Hepatocyte (in vitro differentiated cells): ENCODE data around the gene SLF2. TPM values are rescaled to one million over a fixed set of nuclear protein-coding genes. Genes with fewer than 3 reads are reported as not detected.

ENCODE experiments used
- DNase-seq: peaks from one replicate; pipeline ENCODE4 v3.0.0-alpha.2; 2016; ENCODE audit warnings: low spot score
- H2AFZ ChIP-seq: fragments of 200-600 bp; sonication (generic); 2 replicates; pipeline ENCODE4 v1.6.0; 2016; ENCODE audit warnings: antibody characterized with exemption, mild to moderate bottlenecking
- H3K27ac ChIP-seq: fragments of 200-600 bp; sonication (generic); 2 replicates; pipeline ENCODE4 v1.5.1; 2016; ENCODE audit warnings: mild to moderate bottlenecking
- H3K27me3 ChIP-seq: fragments of 200-600 bp; sonication (generic); 2 replicates; pipeline ENCODE4 v1.6.1; 2016
- H3K36me3 ChIP-seq: fragments of 200-600 bp; sonication (generic); replicated peaks from 2 replicates; pipeline ENCODE4 v1.5.1; 2016; ENCODE audit warnings: low read depth; ENCODE audit not compliant: insufficient read depth
- H3K4me1 ChIP-seq: fragments of 200-600 bp; sonication (generic); 2 replicates; pipeline ENCODE4 v1.5.1; 2016; ENCODE audit warnings: mild to moderate bottlenecking, moderate library complexity; ENCODE audit not compliant: insufficient read depth
- H3K4me2 ChIP-seq: fragments of 200-600 bp; sonication (generic); 2 replicates; pipeline ENCODE4 v1.6.0; 2016
- H3K4me3 ChIP-seq: fragments of 200-600 bp; sonication (generic); 2 replicates; pipeline ENCODE4 v1.5.1; 2016; ENCODE audit warnings: mild to moderate bottlenecking
- H3K79me2 ChIP-seq: fragments of 200-600 bp; sonication (generic); 2 replicates; pipeline ENCODE4 v1.6.0; 2017; ENCODE audit warnings: mild to moderate bottlenecking
- H3K9me2 ChIP-seq: fragments of 200-600 bp; sonication (generic); replicated peaks from 2 replicates; pipeline ENCODE4 v1.6.0; 2017; ENCODE audit warnings: mild to moderate bottlenecking; ENCODE audit not compliant: insufficient read depth
- H3K9me3 ChIP-seq: fragments of 200-600 bp; sonication (generic); 2 replicates; pipeline ENCODE4 v1.5.1; 2016; ENCODE audit warnings: low read depth, mild to moderate bottlenecking
- H4K20me1 ChIP-seq: fragments of 200-600 bp; sonication (generic); 2 replicates; pipeline ENCODE4 v1.6.0; 2016; ENCODE audit warnings: mild to moderate bottlenecking; ENCODE audit not compliant: insufficient read depth, poor library complexity, severe bottlenecking
- CTCF ChIP-seq: fragments of 200-600 bp; sonication (generic); IDR thresholded peaks from 2 replicates; pipeline ENCODE4 v1.5.1; 2016; ENCODE audit warnings: antibody characterized with exemption, mild to moderate bottlenecking; ENCODE audit not compliant: poor library complexity
- EZH2 ChIP-seq: fragments of 200-600 bp; sonication (generic); IDR thresholded peaks from 2 replicates; pipeline ENCODE4 v1.6.1; 2016; ENCODE audit warnings: antibody characterized with exemption, mild to moderate bottlenecking, borderline replicate concordance
- EZH2phosphoT487 ChIP-seq: fragments of 200-600 bp; sonication (generic); IDR thresholded peaks from one replicate; pipeline ENCODE4 v1.6.1; 2018; ENCODE audit warnings: antibody characterized with exemption, mild to moderate bottlenecking, low read depth, moderate library complexity; ENCODE audit not compliant: unreplicated experiment, severe bottlenecking
- WGBS: methylation state at CpG from one replicate; pipeline ENCODE4 v1.1.6; 2016; ENCODE audit warnings: low lambda C conversion rate; ENCODE audit errors: missing lambda C conversion rate; 5-methylcytosine and 5-hydroxymethylcytosine counted together
- polyA plus RNA-seq: library from polyadenylated mRNA; unstranded; fragments of >200 nt; fragmentation: Nextera tagmentation; extraction: Ambion mirVana; gene quantifications from 2 replicates; pipeline ENCODE4 v1.2.1, GENCODE V29; 2016
- total RNA-seq: library from RNA; depleted of rRNA; stranded (reverse); fragments of >200 nt; gene quantifications from 2 replicates; pipeline ENCODE4 v1.2.3, GENCODE V29; 2014

Gene SLF2
- total and polyA plus RNA-seq, 2 experiments from 2014 or later, result 11.7 to 23.5 TPM

GRCh38 chr10:100907773-100908363 lies 4.9 kb upstream of the SLF2 start:
- no peak overlapping the region for H3K27ac ChIP-seq
- no peak overlapping the region for H3K4me2 ChIP-seq
- no peak overlapping the region for H3K4me3 ChIP-seq
- H3K4me1 ChIP-seq, result peaks cover 28% of the 10 kb centered on the region
- TF ChIP-seq EZH2phosphoT487 (no peak), CTCF (no peak), EZH2 (no peak)
- 68% methylated on average over 4 of the region's 4 CpGs for WGBS
- no peak for DNase-seq
- H2AFZ ChIP-seq, result no peak overlapping the region
- no peaks in the 10 kb centered on the region for H3K27me3 ChIP-seq
- H3K9me2 ChIP-seq, result no peaks in the 10 kb centered on the region
- H4K20me1 ChIP-seq, result no peaks in the 10 kb centered on the region
- H3K9me3 ChIP-seq, result no peaks in the 10 kb centered on the region
- H3K79me2 ChIP-seq, result no peaks in the 10 kb centered on the region
- no peaks in the 10 kb centered on the region for H3K36me3 ChIP-seq

- H3K36me3 ChIP-seq, result no peaks in the 10 kb centered on the region
- DNase-seq, result no peak
- H3K27ac ChIP-seq, result no peak overlapping the region
- H3K4me3 ChIP-seq, result no peak overlapping the region
- H2AFZ ChIP-seq, result no peak overlapping the region
- peaks cover 2% of the 10 kb centered on the region for H3K79me2 ChIP-seq
- TF ChIP-seq CTCF (no peak), EZH2 (no peak), EZH2phosphoT487 (no peak)
- H3K27me3 ChIP-seq, result no peaks in the 10 kb centered on the region
- WGBS, result 90% methylated on average over 8 of the region's 8 CpGs
- H3K9me2 ChIP-seq, result no peaks in the 10 kb centered on the region
- peaks cover 1% of the 10 kb centered on the region for H4K20me1 ChIP-seq
- H3K4me2 ChIP-seq, result no peak overlapping the region
- no peaks in the 10 kb centered on the region for H3K9me3 ChIP-seq
- H3K4me1 ChIP-seq, result peaks cover 28% of the 10 kb centered on the region
Observed at GRCh38 chr10:100908378-100908777, 4.4 kb upstream of the SLF2 start.

GRCh38 chr10:100909501-100910263 lies 3.1 kb upstream of the SLF2 start:
- no peaks in the 10 kb centered on the region for H3K27me3 ChIP-seq
- H4K20me1 ChIP-seq, result peaks cover 14% of the 10 kb centered on the region
- 27% methylated on average over 6 of the region's 6 CpGs for WGBS
- peak overlapping the region; percentile 89 for H3K27ac ChIP-seq
- peak; percentile 33 for DNase-seq
- no peaks in the 10 kb centered on the region for H3K9me2 ChIP-seq
- no peak overlapping the region for H3K4me3 ChIP-seq
- TF ChIP-seq EZH2phosphoT487 (no peak), CTCF (no peak), EZH2 (no peak)
- H3K4me2 ChIP-seq, result peak overlapping the region; percentile 57
- peak overlapping the region; percentile 25 for H2AFZ ChIP-seq
- no peaks in the 10 kb centered on the region for H3K36me3 ChIP-seq
- H3K79me2 ChIP-seq, result peaks cover 15% of the 10 kb centered on the region
- no peaks in the 10 kb centered on the region for H3K9me3 ChIP-seq
- H3K4me1 ChIP-seq, result peaks cover 40% of the 10 kb centered on the region
